ENCODE measurements around the gene ETV6. TPM values are rescaled to one million over a fixed set of nuclear protein-coding genes. Genes with fewer than 3 reads are reported as not detected.

ETV6 gene
- total and polyA plus RNA-seq, 2 of the 8 experiments (the other 6 are each of a cell fraction or from before 2014, with no cell fraction given), result 5.5 to 23.9 TPM

DNA sequence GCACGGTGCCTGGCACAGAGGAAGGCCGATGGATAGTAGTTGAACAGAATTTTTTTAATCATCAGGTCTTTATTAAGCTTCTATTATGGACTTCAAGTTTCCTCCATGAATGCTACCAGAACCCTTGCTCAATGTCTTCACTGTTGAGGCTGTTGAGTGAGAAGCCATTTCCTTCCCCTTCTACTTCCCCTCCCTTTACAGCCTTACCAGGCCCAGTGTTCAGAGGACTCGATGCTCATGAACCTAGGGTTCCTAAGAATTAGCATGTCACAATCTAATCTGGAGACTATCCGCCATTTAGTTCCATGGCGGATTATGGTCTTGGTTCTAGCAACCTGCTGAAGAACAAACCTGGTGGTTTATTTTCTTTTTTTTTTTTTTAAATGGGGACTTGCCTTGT, 17.7 kb downstream of the ETV6 start (continued):
- no peak for TF ChIP-seq EGR1 (IDR thresholded peaks at IDR 0.05; ENCODE audit: borderline replicate concordance, low read depth, low read length)
- TF ChIP-seq SUZ12 (IDR thresholded peaks at IDR 0.05; ENCODE audit: low read length), result no peak

All from H1 (cell line).